WTC11 (cell line): Measurements from ENCODE around the gene CTDP1.

Experiments used
- ATF6 ChIP-seq: sonication (generic); formaldehyde crosslinking; IDR thresholded peaks from 2 replicates; pipeline ENCODE4 v1.8.1; 2023; ENCODE audit warnings: mild to moderate bottlenecking, missing genetic modification reagents
- E2F4 ChIP-seq: sonication (generic); formaldehyde crosslinking; IDR thresholded peaks from 2 replicates; pipeline ENCODE4 v1.8.1; 2022; ENCODE audit warnings: low read depth, mild to moderate bottlenecking, moderate library complexity, missing genetic modification reagents, borderline replicate concordance
- FOXP4 ChIP-seq: sonication (generic); formaldehyde crosslinking; IDR thresholded peaks from 2 replicates; pipeline ENCODE4 v1.8.0; 2022; ENCODE audit warnings: mild to moderate bottlenecking, missing genetic modification reagents
- MAX ChIP-seq: sonication (generic); formaldehyde crosslinking; IDR thresholded peaks from 2 replicates; pipeline ENCODE4 v1.8.0; 2022; ENCODE audit warnings: mild to moderate bottlenecking, missing genetic modification reagents
- NFE2L1 ChIP-seq: sonication (generic); formaldehyde crosslinking; IDR thresholded peaks from 2 replicates; pipeline ENCODE4 v1.8.1; 2023; ENCODE audit warnings: missing genetic modification reagents
- ZNF121 ChIP-seq: sonication (generic); formaldehyde crosslinking; IDR thresholded peaks from 2 replicates; pipeline ENCODE4 v1.8.0; 2023; ENCODE audit warnings: missing genetic modification reagents
- TF ChIP-seq, protein P1 (sequence below): fragments of 200-600 bp; IDR thresholded peaks from 2 replicates; pipeline ENCODE4 v1.8.0; 2022; ENCODE audit warnings: antibody characterized with exemption

GRCh38 chr18:79631096-79631507 lies 48.5 kb upstream of the CTDP1 start:
- TF ChIP-seq MAX (CRISPR knock-in tag) (no peak), FOXP4 (no peak), ATF6 (no peak), ZNF121 (CRISPR knock-in tag) (no peak), NFE2L1 (CRISPR knock-in tag) (no peak), E2F4 (CRISPR knock-in tag) (no peak)
- TF ChIP-seq, protein P1, sequence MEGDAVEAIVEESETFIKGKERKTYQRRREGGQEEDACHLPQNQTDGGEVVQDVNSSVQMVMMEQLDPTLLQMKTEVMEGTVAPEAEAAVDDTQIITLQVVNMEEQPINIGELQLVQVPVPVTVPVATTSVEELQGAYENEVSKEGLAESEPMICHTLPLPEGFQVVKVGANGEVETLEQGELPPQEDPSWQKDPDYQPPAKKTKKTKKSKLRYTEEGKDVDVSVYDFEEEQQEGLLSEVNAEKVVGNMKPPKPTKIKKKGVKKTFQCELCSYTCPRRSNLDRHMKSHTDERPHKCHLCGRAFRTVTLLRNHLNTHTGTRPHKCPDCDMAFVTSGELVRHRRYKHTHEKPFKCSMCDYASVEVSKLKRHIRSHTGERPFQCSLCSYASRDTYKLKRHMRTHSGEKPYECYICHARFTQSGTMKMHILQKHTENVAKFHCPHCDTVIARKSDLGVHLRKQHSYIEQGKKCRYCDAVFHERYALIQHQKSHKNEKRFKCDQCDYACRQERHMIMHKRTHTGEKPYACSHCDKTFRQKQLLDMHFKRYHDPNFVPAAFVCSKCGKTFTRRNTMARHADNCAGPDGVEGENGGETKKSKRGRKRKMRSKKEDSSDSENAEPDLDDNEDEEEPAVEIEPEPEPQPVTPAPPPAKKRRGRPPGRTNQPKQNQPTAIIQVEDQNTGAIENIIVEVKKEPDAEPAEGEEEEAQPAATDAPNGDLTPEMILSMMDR = no peak
